Neural crest cell (in vitro differentiated cells): Measurements from ENCODE around the gene OLA1. TPM values are rescaled to one million over a fixed set of nuclear protein-coding genes. Genes with fewer than 3 reads are reported as not detected.

Experiments
- DNase-seq: peaks from one replicate; pipeline ENCODE4 v3.0.0; 2021; ENCODE audit warnings: low read depth, mixed read lengths, low spot score
- H3K27ac Mint-ChIP-seq: one replicate; pipeline ENCODE4 v1.8.0; 2021; ENCODE audit warnings: mild to moderate bottlenecking, mixed read lengths; ENCODE audit not compliant: unreplicated experiment
- H3K27me3 Mint-ChIP-seq: 2 replicates; pipeline ENCODE4 v1.8.0; 2021; ENCODE audit warnings: low read depth, mild to moderate bottlenecking, mixed read lengths
- H3K36me3 Mint-ChIP-seq: 2 replicates; pipeline ENCODE4 v1.8.0; 2021; ENCODE audit warnings: low read depth, mild to moderate bottlenecking, mixed read lengths
- H3K4me1 Mint-ChIP-seq: 2 replicates; pipeline ENCODE4 v1.8.0; 2021; ENCODE audit warnings: mixed read lengths
- H3K4me3 Mint-ChIP-seq: one replicate; pipeline ENCODE4 v1.8.0; 2021; ENCODE audit warnings: mild to moderate bottlenecking, mixed read lengths
- H3K9me3 Mint-ChIP-seq: 2 replicates; pipeline ENCODE4 v1.8.0; 2021; ENCODE audit warnings: mixed read lengths
- CTCF ChIP-seq: fragments of 200-600 bp; sonication (generic); conservative IDR thresholded peaks from 2 replicates; pipeline ENCODE4 v1.5.0; 2021; ENCODE audit warnings: antibody characterized with exemption, mild to moderate bottlenecking
- total RNA-seq: library from RNA; stranded (reverse); gene quantifications from 2 replicates; pipeline ENCODE4 v1.2.1, GENCODE V29; 2021

Gene OLA1
- total RNA-seq, 1 donor from 2014 or later: 170 TPM

DNA sequence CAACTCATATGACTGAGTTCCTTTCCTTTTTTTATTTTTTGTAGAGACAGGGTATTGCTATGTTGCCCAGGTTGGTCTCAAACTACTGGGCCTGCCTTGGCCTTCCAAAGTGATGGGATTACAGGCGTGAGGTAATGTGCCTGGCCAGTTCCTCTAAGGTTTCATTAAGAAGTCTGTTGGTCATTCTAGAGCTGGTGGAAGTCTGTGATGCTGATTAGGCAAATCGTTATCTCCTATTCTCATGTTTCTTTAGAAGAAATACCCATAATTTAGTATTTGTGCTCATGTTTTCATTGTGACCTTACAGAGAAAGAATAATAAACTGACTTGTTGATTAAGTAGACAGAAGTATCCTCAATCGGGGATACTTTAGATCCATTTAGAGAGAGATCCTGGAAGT lies 177.0 kb downstream of the OLA1 start:
- H3K27me3 Mint-ChIP-seq: no peaks in the 10 kb centered on the region

GRCh38 chr2:174070281-174070680 lies 178.1 kb downstream of the OLA1 start:
- H3K9me3 Mint-ChIP-seq: peaks cover 2% of the 10 kb centered on the region
- H3K36me3 Mint-ChIP-seq: peaks cover 10% of the 10 kb centered on the region
- H3K27me3 Mint-ChIP-seq: no peaks in the 10 kb centered on the region
- no peak for DNase-seq
- no peaks in the 10 kb centered on the region for H3K4me1 Mint-ChIP-seq
- H3K4me3 Mint-ChIP-seq: no peak overlapping the region
- no peak overlapping the region for H3K27ac Mint-ChIP-seq
- no peak for TF ChIP-seq CTCF

More for the DNA sequence above, 177.0 kb downstream of the OLA1 start:
- Mint-ChIP-seq H3K4me3 (no peak overlapping the region), H3K27ac (no peak overlapping the region), H3K4me1 (no peaks in the 10 kb centered on the region), H3K9me3 (peaks cover 2% of the 10 kb centered on the region), H3K36me3 (peaks cover 10% of the 10 kb centered on the region)
- no peak for TF ChIP-seq CTCF
- DNase-seq: no peak

DNA sequence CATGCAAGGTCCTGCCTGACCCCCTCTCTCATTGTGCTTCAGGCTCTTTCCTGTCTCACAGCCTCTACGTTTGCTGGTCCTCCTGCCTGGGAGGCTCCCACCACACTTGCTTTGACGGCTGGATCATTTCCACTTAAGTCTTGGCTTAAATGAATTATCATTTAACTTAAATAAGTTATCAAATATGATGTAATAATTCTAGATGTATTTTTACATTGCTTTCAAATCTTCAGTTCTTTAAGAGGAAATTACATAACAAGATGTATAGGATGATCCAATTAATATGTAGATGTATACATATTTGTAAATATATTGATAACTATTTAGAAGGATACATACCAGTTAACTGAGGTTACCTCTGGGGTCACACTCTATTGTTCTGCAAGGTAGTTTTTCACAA lies 180.5 kb downstream of the OLA1 start:
- Mint-ChIP-seq H3K27ac (no peak overlapping the region), H3K36me3 (peaks cover 4% of the 10 kb centered on the region), H3K4me1 (peaks cover 11% of the 10 kb centered on the region), H3K9me3 (peaks cover 2% of the 10 kb centered on the region), H3K27me3 (peaks cover 5% of the 10 kb centered on the region), H3K4me3 (no peak overlapping the region)
- TF ChIP-seq CTCF: no peak
- no peak for DNase-seq

- TF ChIP-seq CTCF: no peak
Measured at GRCh38 chr2:174066871-174067270, 181.5 kb downstream of the OLA1 start.

DNA sequence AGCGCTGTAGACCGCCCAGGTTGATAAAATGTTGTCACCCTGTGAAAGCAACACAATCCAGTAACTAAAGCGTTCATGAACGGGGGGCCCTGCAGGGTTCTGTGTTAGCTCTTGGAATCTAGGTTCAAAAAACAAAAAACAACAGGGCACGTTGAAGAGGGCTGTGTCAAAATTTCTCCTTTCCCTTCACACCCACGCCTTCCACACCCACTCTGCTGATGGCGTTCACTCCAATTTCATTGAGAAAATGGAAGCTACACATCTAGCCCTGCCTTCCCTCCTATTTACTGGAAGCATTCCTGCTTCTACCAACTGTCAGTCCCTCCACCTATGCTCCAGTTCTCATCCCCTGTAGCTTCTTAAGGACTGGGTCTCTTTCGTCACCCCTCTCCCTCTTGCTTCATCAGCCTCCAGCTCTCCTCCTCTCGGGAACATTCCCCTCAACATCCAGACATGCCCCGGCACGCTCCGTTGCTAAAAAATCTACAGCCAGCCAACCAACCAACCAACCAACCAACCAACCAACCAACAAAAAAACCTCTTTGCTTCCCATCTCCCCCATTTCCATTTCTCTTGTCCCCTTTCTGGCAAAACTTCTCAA lies 184.7 kb downstream of the OLA1 start:
- Mint-ChIP-seq H3K27me3 (peaks cover 5% of the 10 kb centered on the region), H3K4me1 (peaks cover 17% of the 10 kb centered on the region), H3K36me3 (peaks cover 6% of the 10 kb centered on the region), H3K27ac (peak overlapping the region; percentile 29), H3K4me3 (no peak overlapping the region), H3K9me3 (peaks cover 13% of the 10 kb centered on the region)
- no peak for DNase-seq
- no peak for TF ChIP-seq CTCF

More at GRCh38 chr2:174066871-174067270, 181.5 kb downstream of the OLA1 start:
- Mint-ChIP-seq H3K36me3 (peaks cover 4% of the 10 kb centered on the region), H3K4me1 (peaks cover 17% of the 10 kb centered on the region), H3K27me3 (peaks cover 5% of the 10 kb centered on the region), H3K9me3 (peaks cover 2% of the 10 kb centered on the region), H3K4me3 (no peak overlapping the region), H3K27ac (peak overlapping the region; percentile 50)
- no peak for DNase-seq
